GM23338 (cell line): ENCODE measurements around the gene CDK5RAP2.

Experiments used
- CREB1 ChIP-seq: fragments of 250-450 bp; sonication (Bioruptor Pico); IDR thresholded peaks from 2 replicates; pipeline ENCODE4 v1.5.0; 2020; ENCODE audit warnings: low read depth, mild to moderate bottlenecking, moderate library complexity
- ETS1 ChIP-seq: IDR thresholded peaks from 2 replicates; pipeline ENCODE4 v1.6.1; 2016; ENCODE audit warnings: antibody characterized with exemption
- EZH2 ChIP-seq: fragments of 200-600 bp; sonication (generic); IDR thresholded peaks from one replicate; pipeline ENCODE4 v1.8.0; 2017; ENCODE audit warnings: antibody characterized with exemption, mild to moderate bottlenecking, low read depth; ENCODE audit not compliant: unreplicated experiment
- EZH2phosphoT487 ChIP-seq: fragments of 200-600 bp; sonication (generic); IDR thresholded peaks from one replicate; pipeline ENCODE4 v1.8.1; 2018; ENCODE audit warnings: antibody characterized with exemption; ENCODE audit not compliant: unreplicated experiment
- POLR2AphosphoS5 ChIP-seq: IDR thresholded peaks from 2 replicates; pipeline ENCODE4 v1.6.1; 2016; ENCODE audit warnings: antibody characterized with exemption, low read depth
- TF ChIP-seq, protein P1 (sequence below), 2 experiments: fragments of 200-600 bp in 1 of 2; sonication (generic) in 1 of 2; conservative IDR thresholded peaks; 2 replicates each; pipeline versions ENCODE4 v1.5.1 to v1.6.1; 2016 to 2017; ENCODE audit warnings: antibody characterized with exemption in 2 of 2, low read depth in 2 of 2, mild to moderate bottlenecking in 2 of 2, moderate library complexity in 1 of 2
- TF ChIP-seq, protein P2 (sequence below): IDR thresholded peaks from one replicate; pipeline ENCODE4 v1.6.1; 2018; ENCODE audit warnings: antibody characterized with exemption; ENCODE audit not compliant: unreplicated experiment

DNA sequence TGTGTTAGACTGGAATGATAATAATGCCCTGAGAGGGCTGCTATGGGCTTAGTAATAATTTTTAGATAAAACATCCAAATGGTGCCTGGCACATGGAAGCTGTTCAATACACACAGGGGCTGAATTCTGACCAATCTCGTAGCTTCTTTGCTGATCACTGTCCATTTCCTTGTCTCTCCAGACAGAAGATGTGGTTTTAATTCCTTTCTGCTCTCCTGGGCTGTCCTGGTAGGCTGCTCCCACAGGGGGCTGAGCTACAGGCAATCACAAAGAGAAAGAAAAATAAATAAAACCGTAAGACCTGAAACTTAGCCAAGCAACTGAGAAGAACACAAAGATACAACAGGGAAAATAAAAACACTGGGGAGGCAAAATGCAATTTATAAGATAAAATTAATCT lies 136.5 kb downstream of the CDK5RAP2 start:
- TF ChIP-seq, protein P1, sequence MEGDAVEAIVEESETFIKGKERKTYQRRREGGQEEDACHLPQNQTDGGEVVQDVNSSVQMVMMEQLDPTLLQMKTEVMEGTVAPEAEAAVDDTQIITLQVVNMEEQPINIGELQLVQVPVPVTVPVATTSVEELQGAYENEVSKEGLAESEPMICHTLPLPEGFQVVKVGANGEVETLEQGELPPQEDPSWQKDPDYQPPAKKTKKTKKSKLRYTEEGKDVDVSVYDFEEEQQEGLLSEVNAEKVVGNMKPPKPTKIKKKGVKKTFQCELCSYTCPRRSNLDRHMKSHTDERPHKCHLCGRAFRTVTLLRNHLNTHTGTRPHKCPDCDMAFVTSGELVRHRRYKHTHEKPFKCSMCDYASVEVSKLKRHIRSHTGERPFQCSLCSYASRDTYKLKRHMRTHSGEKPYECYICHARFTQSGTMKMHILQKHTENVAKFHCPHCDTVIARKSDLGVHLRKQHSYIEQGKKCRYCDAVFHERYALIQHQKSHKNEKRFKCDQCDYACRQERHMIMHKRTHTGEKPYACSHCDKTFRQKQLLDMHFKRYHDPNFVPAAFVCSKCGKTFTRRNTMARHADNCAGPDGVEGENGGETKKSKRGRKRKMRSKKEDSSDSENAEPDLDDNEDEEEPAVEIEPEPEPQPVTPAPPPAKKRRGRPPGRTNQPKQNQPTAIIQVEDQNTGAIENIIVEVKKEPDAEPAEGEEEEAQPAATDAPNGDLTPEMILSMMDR (conservative IDR thresholded peaks at IDR 0.05; ENCODE audit: low read depth in 2 of 2) = no peak
- TF ChIP-seq EZH2 = no peak
- no peak for TF ChIP-seq POLR2AphosphoS5
- TF ChIP-seq, protein P2, sequence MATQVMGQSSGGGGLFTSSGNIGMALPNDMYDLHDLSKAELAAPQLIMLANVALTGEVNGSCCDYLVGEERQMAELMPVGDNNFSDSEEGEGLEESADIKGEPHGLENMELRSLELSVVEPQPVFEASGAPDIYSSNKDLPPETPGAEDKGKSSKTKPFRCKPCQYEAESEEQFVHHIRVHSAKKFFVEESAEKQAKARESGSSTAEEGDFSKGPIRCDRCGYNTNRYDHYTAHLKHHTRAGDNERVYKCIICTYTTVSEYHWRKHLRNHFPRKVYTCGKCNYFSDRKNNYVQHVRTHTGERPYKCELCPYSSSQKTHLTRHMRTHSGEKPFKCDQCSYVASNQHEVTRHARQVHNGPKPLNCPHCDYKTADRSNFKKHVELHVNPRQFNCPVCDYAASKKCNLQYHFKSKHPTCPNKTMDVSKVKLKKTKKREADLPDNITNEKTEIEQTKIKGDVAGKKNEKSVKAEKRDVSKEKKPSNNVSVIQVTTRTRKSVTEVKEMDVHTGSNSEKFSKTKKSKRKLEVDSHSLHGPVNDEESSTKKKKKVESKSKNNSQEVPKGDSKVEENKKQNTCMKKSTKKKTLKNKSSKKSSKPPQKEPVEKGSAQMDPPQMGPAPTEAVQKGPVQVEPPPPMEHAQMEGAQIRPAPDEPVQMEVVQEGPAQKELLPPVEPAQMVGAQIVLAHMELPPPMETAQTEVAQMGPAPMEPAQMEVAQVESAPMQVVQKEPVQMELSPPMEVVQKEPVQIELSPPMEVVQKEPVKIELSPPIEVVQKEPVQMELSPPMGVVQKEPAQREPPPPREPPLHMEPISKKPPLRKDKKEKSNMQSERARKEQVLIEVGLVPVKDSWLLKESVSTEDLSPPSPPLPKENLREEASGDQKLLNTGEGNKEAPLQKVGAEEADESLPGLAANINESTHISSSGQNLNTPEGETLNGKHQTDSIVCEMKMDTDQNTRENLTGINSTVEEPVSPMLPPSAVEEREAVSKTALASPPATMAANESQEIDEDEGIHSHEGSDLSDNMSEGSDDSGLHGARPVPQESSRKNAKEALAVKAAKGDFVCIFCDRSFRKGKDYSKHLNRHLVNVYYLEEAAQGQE = no peak
- no peak for TF ChIP-seq CREB1 (CRISPR knock-in tag)
- TF ChIP-seq ETS1 = no peak
- no peak for TF ChIP-seq EZH2phosphoT487
